Amniotic epithelial cell (primary cell): ENCODE results near the gene TTC6.

ENCODE experiments used
- DNase-seq: peaks from one replicate; pipeline ENCODE4 v3.0.0-alpha.2; 2010; ENCODE audit warnings: low read depth

Gene TTC6

DNA sequence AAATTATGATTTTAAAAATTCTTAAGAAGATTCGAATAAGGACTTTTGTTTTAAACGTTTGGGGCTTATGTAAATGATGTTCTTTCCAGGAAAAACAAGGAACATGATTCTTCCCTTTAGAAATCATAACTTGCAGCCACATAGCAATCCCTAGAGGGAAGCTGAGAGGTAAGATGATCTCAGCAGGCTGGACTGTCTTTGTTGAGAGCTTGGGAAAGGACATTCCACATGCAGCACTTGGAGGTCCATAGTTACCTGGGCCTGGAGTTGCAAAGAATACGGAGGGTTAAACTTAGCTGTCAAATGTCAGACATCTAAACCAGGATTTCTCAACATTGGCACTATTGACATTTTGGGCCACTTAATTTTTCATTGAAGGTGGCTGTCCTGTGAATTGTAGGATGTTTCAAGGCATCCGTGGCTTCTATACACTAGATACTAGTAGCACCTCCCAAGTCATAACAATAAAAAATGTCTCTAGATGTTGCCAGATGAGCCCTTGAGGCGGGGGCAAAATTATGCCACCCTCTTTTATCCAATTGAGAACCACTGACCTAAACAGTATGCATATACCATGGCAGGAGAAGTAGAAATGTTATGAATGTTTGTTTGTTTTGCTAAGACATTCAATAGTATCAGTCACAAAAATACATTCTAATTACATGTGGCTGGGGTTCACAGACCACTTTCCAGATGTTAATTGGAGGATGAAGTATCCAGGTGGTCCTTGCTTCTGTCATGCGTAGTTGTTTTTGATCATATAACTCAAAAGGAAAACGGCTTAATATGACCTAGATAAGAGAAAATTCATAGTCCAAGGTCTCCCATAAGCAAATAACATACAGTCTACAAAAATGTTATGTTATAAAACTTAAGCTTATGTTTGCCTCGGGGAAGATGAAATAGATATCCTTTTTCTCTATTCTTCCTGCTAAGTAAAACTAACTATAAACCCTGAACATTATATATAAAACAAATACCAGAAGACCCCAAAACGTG, 30.5 kb downstream of the TTC6 start:
- DNase-seq = no peak

- no peak for DNase-seq
Observed at GRCh38 chr14:37637341-37637740, 41.9 kb downstream of the TTC6 start.

DNA sequence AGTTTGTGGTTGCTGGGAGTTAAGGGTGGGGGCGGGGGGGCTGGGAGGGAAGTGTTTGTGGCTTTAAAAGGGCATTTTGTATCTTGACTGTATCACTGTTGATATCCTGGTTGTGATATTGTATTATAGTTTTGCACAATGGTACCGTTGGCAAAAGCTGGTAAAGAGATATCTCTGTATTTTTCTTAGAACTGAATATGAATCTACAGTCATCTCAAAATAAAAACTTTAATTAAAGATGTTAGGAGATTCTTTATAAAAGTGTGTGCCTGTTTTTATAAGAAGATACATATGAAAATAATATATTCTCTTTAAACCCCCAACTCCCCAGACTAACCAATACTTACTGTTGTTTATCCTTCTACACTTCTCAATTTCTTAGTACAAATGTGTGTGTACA, 43.2 kb downstream of the TTC6 start:
- DNase-seq = no peak

DNA sequence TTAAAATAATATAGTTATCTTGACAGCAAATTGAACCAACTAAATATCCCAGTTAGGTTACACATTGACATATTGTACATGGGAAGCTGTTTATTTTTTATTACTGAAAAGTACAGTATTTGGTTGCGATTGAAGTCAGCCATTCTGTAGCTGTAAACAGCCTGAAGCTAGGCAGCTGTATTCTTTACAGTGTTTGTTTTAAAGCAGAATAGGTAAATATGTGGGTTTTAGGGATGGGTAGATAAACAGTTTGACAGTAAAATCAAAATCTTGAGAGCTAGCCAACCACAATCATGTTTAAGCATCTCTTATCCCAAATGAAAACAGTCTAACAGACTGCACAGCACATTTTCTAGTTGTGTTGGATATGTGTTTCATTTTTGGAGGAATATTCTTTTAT, 45.7 kb downstream of the TTC6 start:
- DNase-seq = no peak

DNA sequence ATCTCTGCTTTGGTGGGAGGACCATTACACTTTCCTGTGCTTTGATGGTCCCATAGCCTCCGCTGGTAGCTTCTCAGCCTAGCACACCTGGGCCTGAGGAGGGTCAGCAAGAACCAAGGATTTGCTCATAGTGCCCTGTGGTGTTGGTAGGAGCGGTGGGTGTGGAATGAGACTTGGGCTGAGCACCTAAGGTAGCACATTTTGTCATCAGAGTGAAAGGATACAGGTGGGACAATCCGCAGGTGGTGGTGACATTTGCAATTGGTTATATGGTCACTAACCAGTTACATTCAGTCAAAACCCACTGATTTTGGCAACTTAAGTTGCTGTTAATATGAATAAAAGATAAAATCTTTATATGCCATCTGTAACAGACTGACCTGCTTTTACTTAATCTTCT, 46.7 kb downstream of the TTC6 start:
- no peak for DNase-seq

GRCh38 chr14:37643701-37644100, 48.3 kb downstream of the TTC6 start:
- DNase-seq = no peak
